ENCODE results near the gene CCAR1. TPM values are rescaled to one million over a fixed set of nuclear protein-coding genes. Genes with fewer than 3 reads are reported as not detected.

Gene CCAR1
- total RNA-seq, 2 experiments from 2014 or later, result 68.6 to 93.5 TPM

Small RNAs within 50 kb of the gene (microRNA-seq; reads per million reads assigned to microRNA genes)
- not detected for gene MIR1254-1

Other genes with a start within 250 kb of the CCAR1 start
- gene DNA2, start 249.3 kb upstream of the CCAR1 start, total RNA-seq, result 10 to 100 TPM; 35.0 to 36.1 TPM
- gene SLC25A16, start 193.7 kb upstream of the CCAR1 start, total RNA-seq, result 10 to 100 TPM; 17.8 to 18.9 TPM
- 1 to 10 TPM; 3.8 to 4.1 TPM for gene TET1, start 160.9 kb upstream of the CCAR1 start, total RNA-seq
- under 1 TPM; 0.31 to 0.67 TPM for gene STOX1, start 106.3 kb downstream of the CCAR1 start, total RNA-seq
- 10 to 100 TPM; 49.3 to 51.4 TPM for gene DDX50, start 180.1 kb downstream of the CCAR1 start, total RNA-seq
- 10 to 100 TPM; 63.8 to 65.1 TPM for gene DDX21, start 234.9 kb downstream of the CCAR1 start, total RNA-seq